Activated CD4-positive, alpha-beta T cell treated with anti-CD3 and anti-CD28 coated beads, Interleukin-2, amount 50 U/mL, for 4 hours (primary cell): Measurements from ENCODE around the gene ROPN1L.

Source experiments
- DNase-seq, 2 experiments: peaks; one replicate each; pipeline ENCODE4 v3.0.0-alpha.2; 2020

The ROPN1L gene

GRCh38 chr5:10431415-10431814 lies 10.3 kb upstream of the ROPN1L start:
- DNase-seq = no peak

- DNase-seq = no peak
Observed at GRCh38 chr5:10432059-10433008, 9.3 kb upstream of the ROPN1L start.

GRCh38 chr5:10434392-10434791 lies 7.3 kb upstream of the ROPN1L start:
- no peak for DNase-seq

GRCh38 chr5:10438301-10438700 lies 3.4 kb upstream of the ROPN1L start:
- DNase-seq = no peak

- no peak for DNase-seq
Observed at GRCh38 chr5:10439692-10440091, 2.0 kb upstream of the ROPN1L start.

- DNase-seq = no peak
Observed at GRCh38 chr5:10440367-10440990, 1.2 kb upstream of the ROPN1L start.

- no peak for DNase-seq
Observed at GRCh38 chr5:10441992-10442435, 335 bp downstream of the ROPN1L start.

- no peak for DNase-seq
Observed at GRCh38 chr5:10442576-10442975, 897 bp downstream of the ROPN1L start.

GRCh38 chr5:10445352-10445751 lies 3.7 kb downstream of the ROPN1L start:
- no peak for DNase-seq

GRCh38 chr5:10446490-10446889 lies 4.8 kb downstream of the ROPN1L start:
- DNase-seq = no peak

GRCh38 chr5:10447041-10447440 lies 5.4 kb downstream of the ROPN1L start:
- DNase-seq = no peak

- no peak for DNase-seq
Observed at GRCh38 chr5:10448754-10449360, 7.2 kb downstream of the ROPN1L start.

- DNase-seq = no peak
Observed at GRCh38 chr5:10451137-10451824, 9.6 kb downstream of the ROPN1L start.

- no peak for DNase-seq
Observed at GRCh38 chr5:10452768-10453331, 11.2 kb downstream of the ROPN1L start.

GRCh38 chr5:10453545-10453944 lies 11.9 kb downstream of the ROPN1L start:
- no peak for DNase-seq

GRCh38 chr5:10454591-10455276 lies 13.1 kb downstream of the ROPN1L start:
- DNase-seq = no peak

GRCh38 chr5:10455277-10455670 lies 13.6 kb downstream of the ROPN1L start:
- no peak for DNase-seq

- no peak for DNase-seq
Observed at GRCh38 chr5:10456583-10457420, 15.1 kb downstream of the ROPN1L start.

- no peak for DNase-seq
Observed at GRCh38 chr5:10457682-10458574, 16.2 kb downstream of the ROPN1L start.
